Fibroblast of skin of left quadriceps (primary cell): ENCODE data around the gene COP1.
A peak's percentile ranks its signal among the peaks of the same experiment; 100 is the strongest.

Experiments used
- DNase-seq, 2 experiments: peaks; one replicate each; pipeline ENCODE4 v3.0.0-alpha.2; 2013; ENCODE audit warnings: low read depth in 2 of 2

COP1 gene

DNA sequence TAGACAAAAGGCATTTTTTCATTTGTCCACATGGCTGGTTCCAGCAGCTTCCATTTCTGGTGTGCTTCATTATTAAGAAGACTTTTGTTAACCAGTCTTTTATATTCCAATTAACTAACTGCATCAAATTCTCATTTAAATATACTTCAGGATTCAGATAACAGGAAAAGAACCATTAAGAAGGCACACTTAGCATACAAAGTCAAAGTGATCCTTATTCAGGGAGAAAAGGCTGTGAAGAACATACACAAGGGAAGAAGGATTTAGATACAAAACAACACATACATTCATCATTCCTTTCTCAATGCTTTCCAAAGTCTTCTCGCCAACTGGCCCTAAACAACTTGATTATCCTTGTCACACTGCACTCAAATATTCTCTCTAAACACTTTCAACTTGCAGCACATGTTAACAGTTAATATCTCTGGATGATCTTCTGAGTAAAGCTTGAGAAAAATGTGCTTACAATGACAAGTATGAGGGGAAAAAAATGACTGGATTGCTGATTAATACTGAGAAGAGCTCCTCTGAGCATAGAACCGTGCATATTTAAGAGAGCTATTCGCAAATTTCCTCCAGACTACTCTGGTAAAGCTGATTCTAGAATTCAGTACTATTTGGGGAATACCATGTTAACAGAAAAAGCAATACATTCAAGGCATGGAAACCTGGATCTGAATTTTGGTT, 238.5 kb downstream of the COP1 start:
- DNase-seq, result peak; percentile 68 to 73

DNA sequence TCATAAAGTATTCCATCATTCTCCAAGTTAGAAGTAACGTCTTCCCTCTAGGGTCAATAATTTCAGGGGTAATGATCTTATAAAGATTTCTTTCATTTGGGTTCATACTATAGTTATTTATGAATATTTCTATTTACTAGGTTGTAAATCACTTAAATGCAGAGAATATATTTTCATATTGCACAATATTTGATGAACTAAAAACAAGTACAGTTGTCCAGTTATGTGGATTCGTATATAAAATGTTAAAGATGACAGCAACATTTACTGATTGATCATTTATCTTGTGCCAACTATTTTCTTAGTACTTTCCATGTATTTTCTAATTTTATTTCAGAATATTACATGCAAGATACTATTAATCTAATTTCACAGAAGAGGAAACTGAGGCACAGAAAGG, 243.3 kb downstream of the COP1 start:
- DNase-seq, result no peak

GRCh38 chr1:175960169-175960568, 246.9 kb downstream of the COP1 start:
- no peak for DNase-seq

DNA sequence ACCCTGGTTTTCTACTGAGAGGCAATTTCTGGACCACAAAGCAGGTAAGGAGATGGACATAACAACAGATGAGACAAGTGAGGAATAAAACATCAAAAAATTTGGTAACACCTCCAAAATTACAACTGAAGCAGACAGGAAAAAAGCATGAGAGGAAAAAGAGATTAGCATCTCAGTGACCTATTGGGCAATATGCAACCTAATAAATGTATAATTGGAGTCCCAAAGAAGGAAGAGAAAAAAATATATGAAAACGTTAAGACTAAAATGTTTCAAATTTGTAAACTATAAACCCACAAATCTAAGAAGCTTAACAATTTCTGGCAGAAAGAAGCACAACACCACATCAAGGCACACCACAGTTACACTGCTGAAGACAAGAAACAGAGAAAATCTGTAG, 255.5 kb downstream of the COP1 start:
- no peak for DNase-seq

DNA sequence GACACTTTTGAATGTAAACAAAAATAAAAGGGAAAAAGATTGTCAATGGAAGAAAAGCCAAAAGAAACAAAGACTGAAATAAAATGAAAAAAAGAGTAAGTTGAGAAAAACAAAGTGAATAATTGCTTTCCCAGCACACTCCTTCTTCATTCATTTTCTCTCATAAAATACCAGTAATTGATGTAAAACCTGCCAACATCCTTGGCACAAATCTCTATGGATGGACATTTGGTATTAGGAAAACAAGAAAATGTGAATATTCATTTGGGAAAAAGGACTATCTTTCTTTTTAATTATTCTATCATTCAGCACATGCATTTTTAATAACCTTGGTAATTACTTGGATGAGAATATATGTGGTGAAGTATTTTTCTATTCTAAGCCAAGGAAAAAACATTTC, 259.3 kb downstream of the COP1 start:
- DNase-seq, result no peak

- DNase-seq, result no peak
These were observed 262.5 kb downstream of the COP1 start for GRCh38 chr1:175944591-175944990.

DNA sequence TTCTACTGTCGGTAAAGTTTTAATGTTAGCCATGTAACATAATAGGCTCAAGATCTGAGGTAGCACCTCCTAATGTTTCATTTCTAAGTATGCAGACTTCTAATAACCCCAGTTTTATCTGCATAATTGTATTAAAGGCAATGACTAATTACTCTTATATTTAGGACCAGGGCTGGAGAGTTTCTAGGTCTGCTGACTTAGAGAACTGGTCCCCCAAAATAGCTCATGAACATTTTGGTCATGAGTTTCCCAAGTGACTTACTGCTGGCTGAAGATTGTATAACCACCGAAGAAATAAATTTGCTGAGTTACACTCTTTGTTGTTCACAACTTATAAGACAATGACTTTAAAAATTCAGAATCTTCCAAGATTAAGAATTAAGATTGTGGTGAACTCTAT, 265.9 kb downstream of the COP1 start:
- no peak for DNase-seq

DNA sequence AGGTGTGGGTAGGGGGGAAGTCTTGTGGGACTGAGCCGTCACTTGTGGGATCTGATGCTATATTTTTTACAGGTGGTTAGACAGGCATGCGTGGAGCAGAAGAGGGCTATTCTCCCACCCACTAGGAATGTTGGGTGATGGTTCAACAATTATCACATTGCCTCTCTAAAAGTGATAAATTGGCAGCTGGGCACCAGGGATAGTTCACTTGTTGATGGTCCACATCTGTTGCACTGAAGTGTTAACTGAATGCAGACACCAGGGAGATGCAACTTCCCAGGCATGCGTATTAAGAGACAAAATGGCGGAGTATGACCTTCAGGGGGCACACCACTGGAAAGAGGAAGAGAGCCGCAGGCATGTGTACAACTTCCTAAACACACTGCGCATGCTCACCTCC, 270.4 kb downstream of the COP1 start:
- DNase-seq, result no peak

DNA sequence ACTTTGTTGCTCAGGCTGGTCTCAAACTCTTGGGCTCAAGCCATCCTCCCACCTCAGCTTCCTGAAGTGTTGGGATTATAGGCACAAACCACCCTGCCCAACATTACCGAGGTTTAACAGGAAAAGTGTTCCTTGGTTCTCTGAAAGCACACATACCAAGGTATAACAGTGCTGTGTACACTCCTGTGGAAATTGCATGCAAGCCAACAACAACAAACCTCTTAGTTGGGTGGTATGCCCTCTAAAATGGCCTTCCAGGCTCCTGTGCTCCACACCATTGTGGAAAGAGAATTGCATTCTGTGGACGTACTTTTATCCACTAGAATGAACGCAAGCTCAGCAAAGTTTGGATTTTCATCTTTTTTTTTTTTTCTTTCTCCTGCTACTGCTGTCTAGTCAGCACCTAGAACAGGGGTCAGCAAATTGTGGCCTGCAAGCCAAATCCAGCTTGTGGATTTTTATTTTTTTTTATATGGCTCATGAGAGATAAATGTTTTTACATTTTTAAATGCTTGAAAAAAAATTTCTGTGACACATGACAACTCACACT, 271.4 kb downstream of the COP1 start:
- DNase-seq, result no peak

DNA sequence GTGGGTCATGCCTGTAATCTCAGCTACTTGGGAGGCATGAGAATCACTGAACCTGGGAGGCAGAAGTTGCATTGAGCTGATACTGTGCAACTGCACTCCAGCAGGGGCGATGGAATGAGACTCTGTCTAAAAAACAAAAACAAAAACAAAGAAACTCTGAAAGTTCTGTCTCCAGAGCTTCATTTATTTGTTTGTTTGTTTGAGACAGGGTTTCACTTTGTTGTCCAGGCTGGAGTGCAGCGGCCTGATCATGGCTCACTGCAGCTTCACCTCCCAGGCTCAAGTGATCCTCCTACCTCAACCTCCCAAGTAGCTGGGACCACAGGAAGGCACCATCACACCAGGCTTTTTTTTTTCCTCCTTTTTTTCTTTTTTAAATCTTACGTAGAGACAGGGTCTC, 271.9 kb downstream of the COP1 start:
- no peak for DNase-seq

- peak; percentile 6 to 8 for DNase-seq
These were observed 273.3 kb downstream of the COP1 start for GRCh38 chr1:175933801-175934200.

- DNase-seq, result no peak
These were observed 279.1 kb downstream of the COP1 start for GRCh38 chr1:175927944-175928343.

- DNase-seq, result no peak
These were observed 284.7 kb downstream of the COP1 start for GRCh38 chr1:175922254-175922881.

GRCh38 chr1:175920381-175920780, 286.7 kb downstream of the COP1 start:
- no peak for DNase-seq

DNA sequence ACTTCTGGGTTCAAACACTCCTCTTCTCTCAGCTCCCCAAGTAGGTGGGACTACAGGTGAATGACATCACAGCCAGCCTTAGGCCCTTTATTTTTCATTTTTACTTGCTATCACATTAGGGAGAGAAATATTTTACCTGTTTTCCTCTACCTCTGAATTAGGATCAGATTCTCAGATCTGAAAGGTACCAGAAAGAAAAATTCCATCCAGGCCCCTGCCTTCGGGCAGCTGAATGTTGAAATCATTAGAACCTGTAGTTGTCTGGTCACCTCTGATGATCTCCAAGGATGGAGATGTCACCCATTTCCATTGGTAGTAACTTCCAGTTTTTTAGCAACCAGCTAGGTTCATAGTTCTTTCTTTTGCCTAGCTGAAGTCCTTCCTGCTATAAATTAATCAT, 288.1 kb downstream of the COP1 start:
- DNase-seq, result no peak

GRCh38 chr1:175918364-175918801, 288.7 kb downstream of the COP1 start:
- DNase-seq, result no peak

- DNase-seq, result no peak
These were observed 293.0 kb downstream of the COP1 start for GRCh38 chr1:175914115-175914514.

GRCh38 chr1:175911138-175911537, 295.9 kb downstream of the COP1 start:
- DNase-seq, result no peak

DNA sequence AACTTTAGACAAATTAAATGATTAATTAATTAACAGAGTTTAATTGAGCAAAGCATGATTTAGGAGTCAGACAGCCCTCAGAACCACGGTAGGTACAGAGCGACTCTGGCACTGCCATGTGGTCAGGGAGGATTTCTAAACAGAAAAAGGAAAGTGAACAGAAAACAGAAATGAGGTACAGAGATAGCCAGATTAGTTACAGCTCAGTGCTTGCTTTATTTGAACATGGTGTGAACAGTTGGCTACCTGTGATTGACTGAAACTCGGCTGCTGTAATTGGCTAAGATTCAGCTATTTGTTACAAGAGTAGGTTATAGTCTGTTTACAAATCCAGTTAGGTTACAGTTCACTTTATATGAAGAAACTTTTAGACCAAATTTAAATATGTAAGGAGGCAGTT, 300.7 kb downstream of the COP1 start:
- no peak for DNase-seq

DNA sequence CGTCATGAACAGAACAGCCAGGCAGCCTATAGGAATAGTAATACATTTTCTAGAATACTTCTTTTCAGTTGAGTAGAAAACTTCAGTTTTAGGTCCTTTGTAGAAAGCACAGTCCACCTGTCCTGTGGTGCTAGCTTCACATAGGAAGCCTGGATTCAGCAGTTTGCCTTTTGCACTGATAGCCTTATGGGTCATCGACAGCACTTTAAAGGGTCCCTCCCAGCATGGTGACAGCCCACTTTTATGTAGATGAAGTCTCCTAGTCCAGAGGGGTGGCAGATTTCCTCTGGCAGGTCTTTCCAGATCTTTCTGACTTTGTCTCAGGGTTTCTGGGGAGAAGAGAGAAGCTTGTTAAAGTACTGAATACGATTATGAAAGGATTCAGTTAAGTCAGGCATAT, 302.3 kb downstream of the COP1 start:
- DNase-seq, result no peak

DNA sequence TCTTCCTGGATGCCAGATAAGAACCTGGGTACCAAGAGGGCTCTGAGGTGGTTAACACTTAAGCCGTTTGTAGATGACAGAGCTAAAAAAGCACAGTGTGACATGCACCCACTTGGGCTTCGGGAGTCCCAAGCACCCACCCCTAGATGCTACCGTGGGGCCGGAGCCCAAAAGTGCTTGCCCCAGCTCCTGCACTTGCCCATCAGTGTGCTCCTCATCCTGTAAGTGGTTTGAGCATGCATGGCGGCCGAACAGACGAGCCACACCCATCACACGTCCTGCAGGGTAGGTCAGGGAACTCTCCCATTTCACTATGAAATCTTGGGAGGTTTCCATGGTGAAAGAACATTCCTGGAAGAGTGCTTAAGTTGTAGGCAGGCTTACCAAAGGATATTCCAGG, 304.8 kb downstream of the COP1 start:
- DNase-seq, result no peak

DNA sequence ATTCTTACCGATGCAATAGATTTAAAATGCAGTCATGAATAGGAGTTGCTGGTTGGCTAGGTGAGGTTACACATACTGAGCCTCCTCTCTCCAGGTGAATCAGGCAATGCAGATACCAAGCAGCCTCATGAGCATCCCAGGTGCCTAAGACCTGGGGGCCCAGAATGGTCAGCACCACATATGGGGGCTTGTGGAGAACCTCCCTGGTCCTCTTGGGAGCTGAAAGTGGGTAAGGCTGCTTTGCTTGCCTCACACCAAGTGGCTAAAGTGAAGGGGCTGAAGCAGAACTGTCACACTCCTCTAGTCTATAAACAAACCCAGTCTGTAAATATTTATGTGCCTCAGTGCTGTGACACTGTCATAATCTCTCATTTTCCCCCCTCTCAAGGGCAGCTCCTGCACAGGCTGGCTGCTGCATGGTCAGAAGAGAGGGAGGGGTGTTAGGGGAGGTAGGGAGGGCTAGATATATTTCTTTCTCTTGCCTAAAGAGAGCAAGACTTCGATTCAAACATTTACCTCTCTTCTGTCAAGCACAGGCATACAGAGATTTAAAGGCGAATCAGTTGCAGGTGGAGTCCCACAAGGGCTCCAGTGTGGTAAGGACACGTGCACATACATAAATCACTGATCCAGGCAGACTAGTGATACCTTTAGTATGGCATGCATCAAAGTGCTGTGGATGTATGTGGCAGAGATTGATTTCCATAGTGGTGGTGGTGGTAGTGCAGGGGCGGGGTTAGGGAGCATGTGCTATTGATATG, 305.8 kb downstream of the COP1 start:
- DNase-seq, result no peak

- no peak for DNase-seq
These were observed 306.9 kb downstream of the COP1 start for GRCh38 chr1:175900171-175900570.
